K562 (cell line): ENCODE data around the gene EHBP1L1.

Source experiments
- NFYB ChIP-seq: IDR thresholded peaks from 2 replicates; pipeline ENCODE4 v1.6.1; 2011; ENCODE audit warnings: mild to moderate bottlenecking, moderate library complexity; ENCODE audit not compliant: insufficient read length; ENCODE audit errors: extremely low read depth
- NR2F6 ChIP-seq: fragments of 450-650 bp; formaldehyde crosslinking; IDR thresholded peaks from 2 replicates; pipeline ENCODE4 v1.4.0; 2020; ENCODE audit warnings: mild to moderate bottlenecking
- ZNF644 ChIP-seq: fragments of 200-800 bp; sonication (Bioruptor generic); IDR thresholded peaks from 2 replicates; pipeline ENCODE4 v1.6.1; 2016; ENCODE audit warnings: low read depth, missing genetic modification characterization, missing compliant biosample characterization

DNA sequence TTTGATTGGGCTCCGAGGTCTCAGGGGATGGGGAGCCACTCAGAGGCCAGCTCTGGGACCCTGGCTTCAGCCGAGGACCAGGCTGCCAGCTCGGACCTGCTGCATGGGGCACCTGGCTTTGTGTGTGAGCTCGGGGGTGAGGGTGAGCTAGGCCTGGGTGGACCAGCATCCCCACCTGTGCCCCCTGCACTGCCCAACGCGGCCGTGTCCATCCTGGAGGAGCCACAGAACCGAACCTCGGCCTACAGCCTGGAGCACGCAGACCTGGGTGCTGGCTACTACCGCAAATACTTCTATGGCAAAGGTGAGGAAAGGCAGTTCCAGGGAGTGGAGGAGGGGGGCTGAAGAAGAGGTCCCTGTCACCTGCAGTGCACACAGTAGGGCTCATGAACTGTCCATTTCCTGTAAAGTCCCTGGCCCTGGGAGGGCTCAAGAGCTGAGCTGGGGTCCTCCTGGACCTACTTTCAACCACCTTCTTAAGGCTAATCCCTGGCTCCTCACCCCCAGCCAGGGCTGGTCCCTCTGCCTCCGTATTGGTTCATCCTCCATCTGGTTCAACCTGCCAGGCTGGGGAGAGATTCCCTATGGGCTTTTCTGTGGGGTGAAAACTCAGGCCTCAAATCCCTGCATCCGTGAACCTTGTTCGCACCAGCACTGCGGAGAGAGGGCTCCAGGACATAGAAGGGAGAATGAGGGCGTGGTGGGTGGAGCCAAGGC, 65.6 kb downstream of the EHBP1L1 start:
- TF ChIP-seq ZNF644 (tag) (no peak), NFYB (no peak), NR2F6 (CRISPR knock-in tag) (no peak)
